Type B pancreatic cell (in vitro differentiated cells): Measurements from ENCODE around the gene TSPAN15. TPM values are rescaled to one million over a fixed set of nuclear protein-coding genes. Genes with fewer than 3 reads are reported as not detected.

ENCODE experiments used
- DNase-seq: peaks from one replicate; pipeline ENCODE4 v3.0.0; 2021; ENCODE audit warnings: mixed read lengths; ENCODE audit not compliant: unreplicated experiment; ENCODE audit errors: extremely low spot score
- H3K27ac Mint-ChIP-seq: 2 replicates; pipeline ENCODE4 v1.8.0; 2021; ENCODE audit warnings: mild to moderate bottlenecking, mixed read lengths
- H3K27me3 Mint-ChIP-seq: 2 replicates; pipeline ENCODE4 v1.8.0; 2021; ENCODE audit warnings: mixed read lengths
- H3K36me3 Mint-ChIP-seq: 2 replicates; pipeline ENCODE4 v1.8.0; 2021; ENCODE audit warnings: mixed read lengths
- H3K4me1 Mint-ChIP-seq: one replicate; pipeline ENCODE4 v1.8.0; 2021; ENCODE audit warnings: mixed read lengths; ENCODE audit not compliant: unreplicated experiment
- H3K4me3 Mint-ChIP-seq: 2 replicates; pipeline ENCODE4 v1.8.0; 2021; ENCODE audit warnings: mild to moderate bottlenecking, mixed read lengths
- H3K9me3 Mint-ChIP-seq: 2 replicates; pipeline ENCODE4 v1.8.0; 2021; ENCODE audit warnings: mixed read lengths
- CTCF ChIP-seq: fragments of 200-600 bp; sonication (generic); conservative IDR thresholded peaks from 2 replicates; pipeline ENCODE4 v1.5.0; 2021; ENCODE audit warnings: antibody characterized with exemption, mild to moderate bottlenecking
- total RNA-seq: library from RNA; stranded (reverse); gene quantifications from 2 replicates; pipeline ENCODE4 v1.2.1, GENCODE V29; 2021; ENCODE audit warnings: low replicate concordance

TSPAN15 gene
- total RNA-seq, 1 donor from 2014 or later: 19.7 TPM

DNA sequence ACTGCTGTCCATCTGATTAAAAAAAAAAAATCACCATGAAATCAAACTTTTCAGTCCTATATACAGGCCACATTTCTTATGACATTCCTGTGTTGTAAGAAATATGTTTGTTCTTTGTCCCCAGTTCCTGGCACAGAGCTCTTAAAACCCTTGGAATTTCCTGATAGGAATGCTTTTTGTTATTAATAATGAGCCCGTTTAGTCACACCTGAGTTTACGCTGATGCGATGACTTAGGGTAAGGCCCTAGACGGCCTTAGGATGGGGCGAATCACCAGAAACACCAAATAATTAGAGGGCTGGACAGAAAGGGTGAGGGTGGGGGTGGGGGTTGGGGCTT, 17.5 kb downstream of the TSPAN15 start:
- H3K27ac Mint-ChIP-seq: peak overlapping the region; percentile 59
- peak overlapping the region; percentile 2 for H3K4me3 Mint-ChIP-seq
- no peak for DNase-seq
- peaks cover 10% of the 10 kb centered on the region for H3K4me1 Mint-ChIP-seq
- no peak for TF ChIP-seq CTCF
- no peaks in the 10 kb centered on the region for H3K36me3 Mint-ChIP-seq
- H3K27me3 Mint-ChIP-seq: peaks cover 4% of the 10 kb centered on the region
- no peaks in the 10 kb centered on the region for H3K9me3 Mint-ChIP-seq

DNA sequence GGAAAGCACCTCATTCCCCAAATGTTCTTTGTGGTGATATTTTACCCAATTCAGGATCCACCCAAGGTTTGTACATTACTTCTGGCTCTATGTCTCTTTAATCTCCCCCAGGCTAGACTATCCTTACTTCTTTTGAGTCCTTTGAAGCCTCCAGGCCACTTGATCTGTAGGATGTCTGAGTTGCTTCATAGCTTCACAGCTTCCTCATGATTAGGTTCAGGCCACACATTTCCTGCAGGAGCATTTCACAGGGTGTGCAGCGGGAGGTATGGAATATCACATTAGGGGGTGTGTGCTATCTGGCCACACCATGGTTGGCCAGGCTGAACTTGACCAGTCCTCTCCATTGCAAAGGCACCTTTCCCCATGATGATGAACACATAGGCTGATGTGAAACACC, 18.7 kb downstream of the TSPAN15 start:
- Mint-ChIP-seq H3K36me3 (no peaks in the 10 kb centered on the region), H3K9me3 (no peaks in the 10 kb centered on the region), H3K4me1 (peaks cover 10% of the 10 kb centered on the region), H3K4me3 (no peak overlapping the region), H3K27me3 (peaks cover 4% of the 10 kb centered on the region), H3K27ac (no peak overlapping the region)
- TF ChIP-seq CTCF: no peak
- no peak for DNase-seq

DNA sequence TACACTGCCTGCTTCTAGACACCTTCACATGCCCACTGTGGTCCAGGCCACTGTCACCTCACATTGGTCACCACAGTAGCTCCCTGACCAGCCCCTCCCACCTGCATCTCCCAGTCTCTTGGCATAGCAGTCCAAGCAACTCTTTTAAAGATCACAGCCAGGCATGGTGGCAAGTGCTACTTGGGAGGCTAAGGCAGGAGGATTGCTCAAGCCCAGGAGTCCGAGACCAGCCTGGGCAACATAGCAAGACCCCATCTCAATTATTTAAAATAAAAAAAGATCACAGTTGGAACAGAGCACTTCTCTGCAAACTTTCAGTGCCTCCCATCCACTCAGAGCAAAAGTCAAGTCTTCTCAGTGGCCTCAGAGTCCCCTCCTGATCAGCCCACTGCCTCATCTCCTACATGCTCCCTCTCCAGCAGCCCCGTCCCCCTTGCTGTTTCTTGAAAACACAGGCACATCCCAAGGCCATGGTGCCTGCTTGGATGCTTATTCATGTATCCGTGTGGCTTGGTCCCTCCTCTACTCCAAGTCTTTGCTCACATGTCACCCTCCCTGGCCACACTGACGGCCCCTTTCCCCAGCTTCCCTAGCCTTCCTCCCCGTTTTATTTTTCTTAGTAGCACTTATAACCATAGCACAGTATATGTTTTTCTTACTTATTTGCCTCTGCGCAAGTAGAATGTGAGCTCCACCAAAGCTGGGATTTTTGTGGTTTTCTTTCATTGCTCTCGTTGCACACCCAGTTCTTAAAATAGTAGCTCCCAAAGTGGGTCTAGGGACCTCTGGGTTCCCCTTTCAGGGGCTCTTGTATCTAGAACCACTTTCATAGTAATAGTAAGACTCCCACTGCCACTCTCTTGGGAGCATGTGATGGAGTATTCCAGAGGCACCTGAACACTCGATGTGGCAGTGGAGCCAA, 19.5 kb downstream of the TSPAN15 start:
- Mint-ChIP-seq H3K4me3 (no peak overlapping the region), H3K27ac (no peak overlapping the region), H3K4me1 (peaks cover 16% of the 10 kb centered on the region), H3K36me3 (no peaks in the 10 kb centered on the region), H3K27me3 (peaks cover 4% of the 10 kb centered on the region), H3K9me3 (no peaks in the 10 kb centered on the region)
- DNase-seq: no peak
- no peak for TF ChIP-seq CTCF

GRCh38 chr10:69472142-69472541, 20.9 kb downstream of the TSPAN15 start:
- Mint-ChIP-seq H3K36me3 (no peaks in the 10 kb centered on the region), H3K4me1 (peaks cover 16% of the 10 kb centered on the region), H3K27ac (no peak overlapping the region), H3K4me3 (peak overlapping the region; percentile 40), H3K27me3 (peaks cover 4% of the 10 kb centered on the region), H3K9me3 (no peaks in the 10 kb centered on the region)
- no peak for DNase-seq
- no peak for TF ChIP-seq CTCF

DNA sequence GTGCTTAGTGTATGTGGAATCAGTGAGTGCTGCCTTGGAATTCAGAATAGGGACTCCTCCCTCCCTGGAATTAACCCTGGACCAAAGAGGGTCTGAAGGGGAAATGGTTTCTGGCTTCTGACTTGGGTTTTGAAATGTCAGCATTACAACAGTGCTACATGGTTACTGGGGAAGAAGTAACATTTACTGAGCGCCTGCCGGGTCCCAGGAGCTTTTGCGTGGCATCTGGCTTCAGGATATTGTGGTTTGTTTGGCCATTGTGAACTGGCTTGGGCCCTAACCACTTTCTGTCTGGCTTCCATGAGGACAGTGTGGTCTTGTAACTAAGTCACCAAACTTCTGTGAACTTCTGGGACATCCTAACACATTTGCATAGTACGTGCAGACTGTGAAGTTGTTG, 21.3 kb downstream of the TSPAN15 start:
- H3K27me3 Mint-ChIP-seq: peaks cover 4% of the 10 kb centered on the region
- DNase-seq: no peak
- no peak overlapping the region for H3K4me3 Mint-ChIP-seq
- no peak overlapping the region for H3K27ac Mint-ChIP-seq
- H3K36me3 Mint-ChIP-seq: no peaks in the 10 kb centered on the region
- no peaks in the 10 kb centered on the region for H3K9me3 Mint-ChIP-seq
- H3K4me1 Mint-ChIP-seq: peaks cover 16% of the 10 kb centered on the region
- TF ChIP-seq CTCF: no peak
